HG03025 (cell line): ENCODE results near the gene CPTP.

Source experiments
- ATAC-seq: cut with Tn5 transposase; IDR thresholded peaks from one replicate; pipeline ENCODE4 v1.9.1; 2021; ENCODE audit warnings: mild to moderate bottlenecking, moderate library complexity; ENCODE audit not compliant: unreplicated experiment, low FRiP score

CPTP gene

GRCh38 chr1:1376551-1377226, 52.1 kb downstream of the CPTP start:
- no peak for ATAC-seq

GRCh38 chr1:1377540-1378205, 53.1 kb downstream of the CPTP start:
- ATAC-seq: no peak
